ENCODE measurements around the gene PDE11A. TPM values are rescaled to one million over a fixed set of nuclear protein-coding genes. Genes with fewer than 3 reads are reported as not detected.

PDE11A gene
- total RNA-seq, 1 donor, result under 0.01 TPM

- H3K4me3 ChIP-seq (ENCODE audit: low read depth, low read length), result no peak overlapping the region
- DNase-seq (ENCODE audit: low read depth), result no peak
- TF ChIP-seq, protein P1, sequence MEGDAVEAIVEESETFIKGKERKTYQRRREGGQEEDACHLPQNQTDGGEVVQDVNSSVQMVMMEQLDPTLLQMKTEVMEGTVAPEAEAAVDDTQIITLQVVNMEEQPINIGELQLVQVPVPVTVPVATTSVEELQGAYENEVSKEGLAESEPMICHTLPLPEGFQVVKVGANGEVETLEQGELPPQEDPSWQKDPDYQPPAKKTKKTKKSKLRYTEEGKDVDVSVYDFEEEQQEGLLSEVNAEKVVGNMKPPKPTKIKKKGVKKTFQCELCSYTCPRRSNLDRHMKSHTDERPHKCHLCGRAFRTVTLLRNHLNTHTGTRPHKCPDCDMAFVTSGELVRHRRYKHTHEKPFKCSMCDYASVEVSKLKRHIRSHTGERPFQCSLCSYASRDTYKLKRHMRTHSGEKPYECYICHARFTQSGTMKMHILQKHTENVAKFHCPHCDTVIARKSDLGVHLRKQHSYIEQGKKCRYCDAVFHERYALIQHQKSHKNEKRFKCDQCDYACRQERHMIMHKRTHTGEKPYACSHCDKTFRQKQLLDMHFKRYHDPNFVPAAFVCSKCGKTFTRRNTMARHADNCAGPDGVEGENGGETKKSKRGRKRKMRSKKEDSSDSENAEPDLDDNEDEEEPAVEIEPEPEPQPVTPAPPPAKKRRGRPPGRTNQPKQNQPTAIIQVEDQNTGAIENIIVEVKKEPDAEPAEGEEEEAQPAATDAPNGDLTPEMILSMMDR (IDR thresholded peaks at IDR 0.05; ENCODE audit: insufficient read depth, low read depth, low read length), result no peak
Observed at GRCh38 chr2:177914247-177914646, 158.3 kb downstream of the PDE11A start.

GRCh38 chr2:177909962-177910361 is 162.6 kb downstream of the PDE11A start:
- DNase-seq (ENCODE audit: low read depth), result no peak
- TF ChIP-seq, protein P1 (IDR thresholded peaks at IDR 0.05; ENCODE audit: insufficient read depth, low read depth, low read length), result no peak
- no peak overlapping the region for H3K4me3 ChIP-seq (ENCODE audit: low read depth, low read length)

DNA sequence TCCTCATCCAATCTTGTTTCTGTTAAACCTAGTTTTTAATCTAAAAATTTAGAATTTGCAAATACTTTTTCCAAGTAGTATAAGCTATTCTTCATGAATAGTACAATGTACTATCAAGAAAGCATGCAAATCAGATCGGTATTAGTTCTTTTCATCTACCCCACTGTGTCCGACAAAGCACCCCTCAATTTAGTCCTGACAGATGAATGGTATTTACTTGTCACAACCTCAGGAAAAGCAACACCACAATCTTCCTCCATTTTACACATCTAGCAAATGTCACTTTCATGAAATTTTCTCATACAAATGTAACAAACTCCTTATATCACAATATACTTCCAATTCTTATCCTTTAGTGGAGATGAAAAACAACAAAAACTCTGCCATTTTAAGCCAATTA is 163.8 kb downstream of the PDE11A start:
- TF ChIP-seq, protein P1 (IDR thresholded peaks at IDR 0.05; ENCODE audit: insufficient read depth, low read depth, low read length), result no peak
- H3K4me3 ChIP-seq (ENCODE audit: low read depth, low read length), result no peak overlapping the region
- no peak for DNase-seq (ENCODE audit: low read depth)

GRCh38 chr2:177908182-177908581 is 164.4 kb downstream of the PDE11A start:
- H3K4me3 ChIP-seq (ENCODE audit: low read depth, low read length), result no peak overlapping the region
- no peak for DNase-seq (ENCODE audit: low read depth)
- TF ChIP-seq, protein P1 (IDR thresholded peaks at IDR 0.05; ENCODE audit: insufficient read depth, low read depth, low read length), result no peak

DNA sequence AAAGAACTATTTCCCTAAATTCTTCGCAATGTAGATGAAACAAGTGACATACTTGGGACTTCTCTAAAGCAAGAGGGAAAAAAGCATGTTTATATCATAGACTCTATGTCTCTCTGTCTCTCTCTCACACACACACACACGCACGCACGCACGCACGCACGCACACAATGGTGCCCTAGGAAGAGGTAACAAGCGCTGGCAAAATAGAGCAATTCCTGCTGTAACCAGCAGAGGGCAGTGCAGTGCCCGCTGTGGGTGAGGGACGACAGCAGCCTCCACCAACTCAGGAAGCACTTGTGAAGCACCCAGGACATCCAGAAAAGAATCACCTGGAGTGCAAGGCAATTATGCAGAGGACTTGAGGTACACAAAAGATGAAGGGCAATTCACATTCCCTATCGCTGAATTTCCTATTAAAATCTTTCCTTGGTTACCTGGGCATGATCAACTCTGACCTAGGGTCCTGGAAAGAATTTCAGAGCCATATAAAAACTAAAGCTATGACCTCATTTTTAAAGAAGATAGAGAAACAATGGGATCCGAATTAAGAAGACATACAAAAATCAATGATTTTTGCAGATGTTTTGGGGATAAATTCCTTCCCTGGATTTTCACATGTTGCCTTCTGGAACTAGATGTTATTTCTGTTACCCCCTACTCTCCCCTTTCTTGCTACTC is 166.4 kb downstream of the PDE11A start:
- peak; percentile 23 for DNase-seq (ENCODE audit: low read depth)
- TF ChIP-seq, protein P1 (IDR thresholded peaks at IDR 0.05; ENCODE audit: insufficient read depth, low read depth, low read length), result peak; percentile 93
- no peak overlapping the region for H3K4me3 ChIP-seq (ENCODE audit: low read depth, low read length)

GRCh38 chr2:177905640-177906039 is 166.9 kb downstream of the PDE11A start:
- no peak overlapping the region for H3K4me3 ChIP-seq (ENCODE audit: low read depth, low read length)
- no peak for DNase-seq (ENCODE audit: low read depth)
- TF ChIP-seq, protein P1 (IDR thresholded peaks at IDR 0.05; ENCODE audit: insufficient read depth, low read depth, low read length), result no peak
